B cell (primary cell): ENCODE data around the gene TINAGL1. TPM values are rescaled to one million over a fixed set of nuclear protein-coding genes. Genes with fewer than 3 reads are reported as not detected.

ENCODE experiments used
- ATAC-seq: fragments of 200-7000 bp; cut with Tn5 transposase; one replicate; pipeline ENCODE4 v1.10.0; 2021; ENCODE audit warnings: low read depth, mild to moderate bottlenecking, moderate number of reproducible peaks, moderate library complexity
- CTCF ChIA-PET: fragments of 350-600 bp; sonication (Branson Sonifier 250); formaldehyde crosslinking; loops from one replicate; lab custom pipeline; 2021; ENCODE audit warnings: antibody characterized with exemption, inconsistent platforms; lab: Charles Lee
- POLR2A ChIA-PET: fragments of 350-600 bp; sonication (Branson Sonifier 250); formaldehyde crosslinking; loops from one replicate; lab custom pipeline; 2021; ENCODE audit warnings: antibody characterized with exemption; lab: Charles Lee
- DNase-seq: peaks from one replicate; pipeline ENCODE4 v3.0.0; 2013
- H2AFZ ChIP-seq: 2 replicates; pipeline ENCODE4 v1.6.1; 2012; ENCODE audit warnings: mild to moderate bottlenecking, low read depth, low read length; ENCODE audit not compliant: insufficient read depth, poor library complexity, severe bottlenecking
- H3K27ac ChIP-seq, 2 donors: 1 replicate in 1 of 2; 2 replicates in 1 of 2; pipeline ENCODE4 v1.5.1; 2012 to 2013; ENCODE audit warnings: low read length in 2 of 2, mild to moderate bottlenecking in 2 of 2, moderate library complexity in 1 of 2
- H3K27me3 ChIP-seq, 4 experiments: fragments of 200-600 bp in 1 of 4; sonication (generic) in 1 of 4; replicated peaks in 1 of 4; 1 replicate in 2 of 4; 2 replicates in 2 of 4; pipeline versions ENCODE4 v1.6.1 to v1.7.0; 2013 to 2016; ENCODE audit warnings: low read length in 3 of 4, mild to moderate bottlenecking in 2 of 4, mixed read lengths in 1 of 4, moderate library complexity in 1 of 4; ENCODE audit not compliant: insufficient read depth in 4 of 4, control insufficient read depth in 3 of 4; ENCODE audit errors: control extremely low read depth in 1 of 4
- H3K36me3 ChIP-seq, 2 experiments: replicated peaks in 1 of 2; 1 replicate in 1 of 2; 2 replicates in 1 of 2; pipeline versions ENCODE4 v1.6.1 to v1.7.1; 2013; ENCODE audit warnings: low read length in 1 of 2; ENCODE audit not compliant: insufficient read depth in 2 of 2, control insufficient read depth in 1 of 2; ENCODE audit errors: control extremely low read depth in 1 of 2, extremely low read depth in 1 of 2
- H3K4me1 ChIP-seq, 2 donors: fragments of 200-600 bp in 1 of 2; sonication (generic) in 1 of 2; 1 replicate in 1 of 2; 2 replicates in 1 of 2; pipeline versions ENCODE4 v1.5.1 to v1.6.1; 2013 to 2017; ENCODE audit warnings: low read length in 2 of 2; ENCODE audit not compliant: control insufficient read depth in 2 of 2, insufficient read depth in 2 of 2
- H3K4me2 ChIP-seq: replicated peaks from 2 replicates; pipeline ENCODE3; 2012; ENCODE audit warnings: mild to moderate bottlenecking, low read depth, low read length; ENCODE audit not compliant: poor library complexity, severe bottlenecking
- H3K4me3 ChIP-seq, 5 experiments: fragments of 200-600 bp in 1 of 5; sonication (generic) in 1 of 5; 1 replicate in 3 of 5; 2 replicates in 2 of 5; pipeline versions ENCODE4 v1.5.1 to v1.7.0; 2011 to 2016; ENCODE audit warnings: low read length in 4 of 5, mild to moderate bottlenecking in 4 of 5, low read depth in 2 of 5, control low read depth in 1 of 5, moderate library complexity in 1 of 5; ENCODE audit not compliant: insufficient read depth in 1 of 5; ENCODE audit errors: control extremely low read depth in 1 of 5, extremely low read depth in 1 of 5
- H3K79me2 ChIP-seq: fragments of 200-600 bp; sonication (generic); one replicate; pipeline ENCODE4 v1.6.0; 2016; ENCODE audit warnings: low read length; ENCODE audit not compliant: control insufficient read depth, insufficient read depth
- H3K9ac ChIP-seq: fragments of 200-600 bp; sonication (generic); 2 replicates; pipeline ENCODE4 v1.6.1; 2017; ENCODE audit warnings: mild to moderate bottlenecking, low read length, moderate library complexity
- H3K9me3 ChIP-seq, 3 donors: one replicate each; pipeline versions ENCODE4 v1.6.1 to v1.7.1; 2013; ENCODE audit warnings: low read length in 2 of 3; ENCODE audit not compliant: control insufficient read depth in 2 of 3, insufficient read depth in 1 of 3; ENCODE audit errors: control extremely low read depth in 1 of 3
- H4K20me1 ChIP-seq: 2 replicates; pipeline ENCODE4 v1.6.0; 2012; ENCODE audit warnings: mild to moderate bottlenecking, low read length; ENCODE audit not compliant: insufficient read depth, control insufficient read depth, poor library complexity, severe bottlenecking
- H3K27ac Mint-ChIP-seq: one replicate; pipeline ENCODE4 v1.8.0; 2021; ENCODE audit warnings: mixed read lengths
- H3K27me3 Mint-ChIP-seq: one replicate; pipeline ENCODE4 v1.8.0; 2021; ENCODE audit warnings: mixed read lengths
- H3K4me1 Mint-ChIP-seq: one replicate; pipeline ENCODE4 v1.8.0; 2021; ENCODE audit warnings: mixed read lengths
- H3K4me3 Mint-ChIP-seq: one replicate; pipeline ENCODE4 v1.8.0; 2021; ENCODE audit warnings: mixed read lengths
- H3K9me3 Mint-ChIP-seq: one replicate; pipeline ENCODE4 v1.8.0; 2022; ENCODE audit warnings: mixed read lengths; ENCODE audit not compliant: insufficient read depth
- EZH2 ChIP-seq: IDR thresholded peaks from 2 replicates; pipeline ENCODE4 v1.6.1; 2012; ENCODE audit warnings: borderline replicate concordance, low read depth, mild to moderate bottlenecking, moderate library complexity, low read length; ENCODE audit not compliant: insufficient read depth, poor library complexity, severe bottlenecking
- WGBS: methylation state at CpG from one replicate; pipeline ENCODE4 v1.1.5; 2013; ENCODE audit warnings: missing lambda C conversion rate; ENCODE audit not compliant: insufficient coverage; 5-methylcytosine and 5-hydroxymethylcytosine counted together
- intact Hi-C: fragments of 100-400 bp; cut with micrococcal nuclease; formaldehyde crosslinking; loops from one replicate; pipeline ENCODE4 v1.10.0; 2022
- polyA plus RNA-seq: library from polyadenylated mRNA; depleted of rRNA; stranded (reverse); fragments of >200 nt; gene quantifications from 2 replicates; pipeline ENCODE4 v1.2.3, GENCODE V29; 2012
- total RNA-seq, 2 donors: library from RNA; stranded (reverse); fragments of 120-200 nt in 1 of 2; gene quantifications; 1 replicate in 1 of 2; 2 replicates in 1 of 2; pipeline versions ENCODE4 v1.2.3 to v1.2.4, GENCODE V29; 2013 to 2022
- TF ChIP-seq, protein P1 (sequence below): fragments of 200-600 bp; IDR thresholded peaks from one replicate; pipeline ENCODE4 v1.8.0; 2022; ENCODE audit warnings: antibody characterized with exemption, mild to moderate bottlenecking

Gene TINAGL1
- total and polyA plus RNA-seq, 2 donors (not counting 1 experiment from before 2014, with no cell fraction given): not detected

DNA sequence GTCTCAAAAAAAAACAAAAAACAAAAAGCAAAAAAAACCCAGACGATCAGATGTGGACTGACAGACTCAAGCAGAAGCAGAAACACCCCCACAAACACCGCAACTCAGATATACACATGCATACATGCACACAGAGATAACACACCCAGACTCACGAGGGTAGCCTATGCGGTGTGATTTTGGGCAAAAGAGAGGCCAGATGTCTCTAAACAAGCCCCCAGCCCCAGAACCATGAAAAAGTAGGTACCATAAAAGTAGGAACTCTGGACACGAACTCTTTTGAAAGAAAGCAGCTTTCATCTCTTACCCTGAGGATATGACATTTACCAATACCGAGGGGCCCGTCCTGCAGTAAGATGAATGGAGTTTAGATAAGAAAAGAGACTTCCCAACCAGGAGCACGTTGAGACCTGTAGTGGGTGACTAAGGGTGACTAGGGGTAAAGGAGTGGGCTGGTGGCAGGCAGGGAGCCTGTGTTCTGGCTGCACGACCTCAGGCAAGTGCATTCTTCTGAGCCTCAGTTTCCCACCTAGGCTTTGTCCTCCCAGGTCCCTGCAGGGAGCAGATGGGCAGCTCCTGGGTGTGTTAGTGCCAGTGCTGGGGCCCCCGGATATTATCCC is 1.5 kb upstream of the TINAGL1 start:
- peaks cover 6% of the 10 kb centered on the region for H3K4me1 Mint-ChIP-seq
- TF ChIP-seq, protein P1, sequence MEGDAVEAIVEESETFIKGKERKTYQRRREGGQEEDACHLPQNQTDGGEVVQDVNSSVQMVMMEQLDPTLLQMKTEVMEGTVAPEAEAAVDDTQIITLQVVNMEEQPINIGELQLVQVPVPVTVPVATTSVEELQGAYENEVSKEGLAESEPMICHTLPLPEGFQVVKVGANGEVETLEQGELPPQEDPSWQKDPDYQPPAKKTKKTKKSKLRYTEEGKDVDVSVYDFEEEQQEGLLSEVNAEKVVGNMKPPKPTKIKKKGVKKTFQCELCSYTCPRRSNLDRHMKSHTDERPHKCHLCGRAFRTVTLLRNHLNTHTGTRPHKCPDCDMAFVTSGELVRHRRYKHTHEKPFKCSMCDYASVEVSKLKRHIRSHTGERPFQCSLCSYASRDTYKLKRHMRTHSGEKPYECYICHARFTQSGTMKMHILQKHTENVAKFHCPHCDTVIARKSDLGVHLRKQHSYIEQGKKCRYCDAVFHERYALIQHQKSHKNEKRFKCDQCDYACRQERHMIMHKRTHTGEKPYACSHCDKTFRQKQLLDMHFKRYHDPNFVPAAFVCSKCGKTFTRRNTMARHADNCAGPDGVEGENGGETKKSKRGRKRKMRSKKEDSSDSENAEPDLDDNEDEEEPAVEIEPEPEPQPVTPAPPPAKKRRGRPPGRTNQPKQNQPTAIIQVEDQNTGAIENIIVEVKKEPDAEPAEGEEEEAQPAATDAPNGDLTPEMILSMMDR: no peak
- no peak for TF ChIP-seq EZH2
- no peak overlapping the region for H2AFZ ChIP-seq
- intact Hi-C loops: no loop called here
- ATAC-seq: no peak
- 80% methylated on average over 3 of the region's 10 CpGs for WGBS
- H3K4me1 ChIP-seq: peaks cover 0 to 16% of the 10 kb centered on the region in 2 donors
- H3K27ac Mint-ChIP-seq: no peak overlapping the region
- no peak overlapping the region for H3K27ac ChIP-seq
- peaks cover 21% of the 10 kb centered on the region for H3K27me3 Mint-ChIP-seq
- no peaks in the 10 kb centered on the region for H4K20me1 ChIP-seq
- DNase-seq: no peak
- no peak overlapping the region for H3K4me3 Mint-ChIP-seq
- no peaks in the 10 kb centered on the region for H3K9me3 Mint-ChIP-seq
- H3K4me2 ChIP-seq: no peak overlapping the region
- H3K27me3 ChIP-seq: peaks cover 0 to 11% (median 3%) of the 10 kb centered on the region in 4 experiments
- no peaks in the 10 kb centered on the region for H3K79me2 ChIP-seq
- no peaks in the 10 kb centered on the region for H3K9me3 ChIP-seq
- POLR2A ChIA-PET: no interaction called here
- H3K9ac ChIP-seq: no peak overlapping the region
- no peak overlapping the region for H3K4me3 ChIP-seq
- CTCF ChIA-PET: no interaction called here
- no peaks in the 10 kb centered on the region for H3K36me3 ChIP-seq

DNA sequence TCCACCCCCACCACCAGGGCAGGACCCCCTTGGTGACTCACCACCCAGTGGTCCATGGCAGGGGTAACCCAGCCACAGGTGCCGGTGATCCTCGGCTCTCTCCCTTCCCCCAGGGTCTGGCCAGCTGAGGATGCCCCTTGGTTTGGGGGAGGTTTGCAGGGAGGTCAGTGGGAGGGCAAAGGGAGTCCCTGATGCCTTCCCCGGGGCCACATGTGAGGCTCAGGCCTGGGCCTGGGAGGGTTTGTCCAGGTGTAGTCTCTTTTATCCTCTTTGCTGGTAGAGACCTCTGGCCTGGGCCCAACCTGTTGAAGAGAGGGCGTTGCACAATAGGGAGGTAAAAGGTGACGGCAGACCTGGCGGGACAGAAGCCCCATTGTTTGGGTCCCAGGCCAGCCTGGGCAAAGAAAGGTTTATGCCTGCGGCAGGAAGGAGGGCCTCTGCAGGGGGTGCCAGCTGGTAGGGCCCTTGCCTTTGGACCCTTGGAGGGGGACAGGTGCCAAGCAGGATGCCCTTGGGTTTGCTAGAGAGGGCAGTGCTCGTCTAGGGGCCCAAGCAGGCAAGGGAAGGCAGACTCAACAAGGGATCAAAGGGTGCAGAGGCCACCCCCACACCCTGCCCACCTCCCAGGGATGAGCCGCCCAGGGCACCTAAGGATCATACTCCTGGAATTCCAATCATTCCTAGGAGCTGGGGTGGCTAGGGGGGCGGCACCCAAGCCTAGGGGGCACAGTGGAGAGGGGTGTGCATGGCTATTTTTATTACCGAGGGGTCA is 760 bp upstream of the TINAGL1 start:
- Histone ChIP-seq H3K4me1 (peaks cover 0 to 16% of the 10 kb centered on the region in 2 donors), H3K9me3 (no peaks in the 10 kb centered on the region), H3K9ac (no peak overlapping the region), H4K20me1 (no peaks in the 10 kb centered on the region), H3K4me3 (no peak overlapping the region), H3K4me2 (peak overlapping the region; percentile 14), H3K79me2 (no peaks in the 10 kb centered on the region), H3K27me3 (peaks cover 0 to 11% (median 3%) of the 10 kb centered on the region in 4 experiments), H3K27ac (no peak overlapping the region), H3K36me3 (no peaks in the 10 kb centered on the region), H2AFZ (no peak overlapping the region)
- Mint-ChIP-seq H3K27me3 (peaks cover 19% of the 10 kb centered on the region), H3K4me1 (peaks cover 6% of the 10 kb centered on the region), H3K27ac (no peak overlapping the region), H3K9me3 (no peaks in the 10 kb centered on the region), H3K4me3 (no peak overlapping the region)
- WGBS: 93% methylated on average over 5 of the region's 11 CpGs
- intact Hi-C loops: no loop called here
- CTCF ChIA-PET: no interaction called here
- DNase-seq (no peak), ATAC-seq (no peak)
- TF ChIP-seq, protein P1: no peak
- TF ChIP-seq EZH2: no peak
- POLR2A ChIA-PET: no interaction called here
